Body of pancreas (tissue), 4 donors: ENCODE results near the gene SENP8. TPM values are rescaled to one million over a fixed set of nuclear protein-coding genes. Genes with fewer than 3 reads are reported as not detected.
"Not testable (repeated sequence)": the region's sequence is repeated elsewhere in the genome, so short reads cannot be mapped to it uniquely, and the experiment has no call there.

Source experiments
- ATAC-seq: fragments of 150-250 bp; one replicate; pipeline ENCODE4 v1.9.1; 2016
- DNase-seq, 4 donors: peaks; one replicate each; pipeline ENCODE4 v3.0.0-alpha.2; 2019
- H3K27ac ChIP-seq, 4 donors: fragments of 200-600 bp; sonication (generic); 1 replicate in 3 of 4; 2 replicates in 1 of 4; pipeline versions ENCODE4 v1.5.1 to v1.6.1; 2016 to 2019; ENCODE audit warnings: mild to moderate bottlenecking in 1 of 4, mixed read lengths in 1 of 4, moderate library complexity in 1 of 4
- H3K27me3 ChIP-seq, 2 donors: fragments of 200-600 bp; sonication (generic); one replicate each; pipeline ENCODE4 v1.6.0; 2016; ENCODE audit warnings: mild to moderate bottlenecking in 1 of 2
- H3K36me3 ChIP-seq, 2 donors: fragments of 200-600 bp; sonication (generic); replicated peaks in 1 of 2; 2 replicates each; pipeline ENCODE4 v1.5.1; 2016; ENCODE audit warnings: low read depth in 2 of 2; ENCODE audit not compliant: insufficient read depth in 1 of 2
- H3K4me1 ChIP-seq: fragments of 200-600 bp; sonication (generic); one replicate; pipeline ENCODE4 v1.6.0; 2016
- H3K4me3 ChIP-seq, 2 donors: fragments of 200-600 bp; sonication (generic); 1 replicate in 1 of 2; 2 replicates in 1 of 2; pipeline ENCODE4 v1.5.1; 2016 to 2019
- H3K9me3 ChIP-seq, 3 donors: fragments of 200-600 bp; sonication (generic); 1 replicate in 2 of 3; 2 replicates in 1 of 3; pipeline ENCODE4 v1.5.1; 2016
- POLR2A ChIP-seq, 3 donors: fragments of 450-650 bp; IDR thresholded peaks; one replicate each; pipeline ENCODE4 v1.6.1; 2016; ENCODE audit warnings: antibody characterized with exemption in 3 of 3, mild to moderate bottlenecking in 2 of 3
- WGBS, 2 donors: methylation state at CpG; one replicate each; pipeline ENCODE4 v1.1.5; 2017; 5-methylcytosine and 5-hydroxymethylcytosine counted together
- intact Hi-C: fragments of 100-400 bp; cut with DNase I; formaldehyde crosslinking; loops from one replicate; pipeline ENCODE4 v1.15.1; 2023
- total RNA-seq, 2 donors: library from RNA; depleted of rRNA; stranded (reverse); fragments of >200 nt; gene quantifications; one replicate each; pipeline ENCODE4 v1.1.0, GENCODE V29; 2016
- TF ChIP-seq, protein P1 (sequence below), 7 experiments: fragments of 450-650 bp in 4 of 7; fragments of 200-600 bp in 3 of 7; sonication (generic) in 3 of 7; IDR thresholded peaks; one replicate each; pipeline ENCODE4 v1.5.1; 2016 to 2019; ENCODE audit warnings: antibody characterized with exemption in 7 of 7

The SENP8 gene
- 1 to 10 TPM; 2.1 to 5.3 TPM for total RNA-seq

DNA sequence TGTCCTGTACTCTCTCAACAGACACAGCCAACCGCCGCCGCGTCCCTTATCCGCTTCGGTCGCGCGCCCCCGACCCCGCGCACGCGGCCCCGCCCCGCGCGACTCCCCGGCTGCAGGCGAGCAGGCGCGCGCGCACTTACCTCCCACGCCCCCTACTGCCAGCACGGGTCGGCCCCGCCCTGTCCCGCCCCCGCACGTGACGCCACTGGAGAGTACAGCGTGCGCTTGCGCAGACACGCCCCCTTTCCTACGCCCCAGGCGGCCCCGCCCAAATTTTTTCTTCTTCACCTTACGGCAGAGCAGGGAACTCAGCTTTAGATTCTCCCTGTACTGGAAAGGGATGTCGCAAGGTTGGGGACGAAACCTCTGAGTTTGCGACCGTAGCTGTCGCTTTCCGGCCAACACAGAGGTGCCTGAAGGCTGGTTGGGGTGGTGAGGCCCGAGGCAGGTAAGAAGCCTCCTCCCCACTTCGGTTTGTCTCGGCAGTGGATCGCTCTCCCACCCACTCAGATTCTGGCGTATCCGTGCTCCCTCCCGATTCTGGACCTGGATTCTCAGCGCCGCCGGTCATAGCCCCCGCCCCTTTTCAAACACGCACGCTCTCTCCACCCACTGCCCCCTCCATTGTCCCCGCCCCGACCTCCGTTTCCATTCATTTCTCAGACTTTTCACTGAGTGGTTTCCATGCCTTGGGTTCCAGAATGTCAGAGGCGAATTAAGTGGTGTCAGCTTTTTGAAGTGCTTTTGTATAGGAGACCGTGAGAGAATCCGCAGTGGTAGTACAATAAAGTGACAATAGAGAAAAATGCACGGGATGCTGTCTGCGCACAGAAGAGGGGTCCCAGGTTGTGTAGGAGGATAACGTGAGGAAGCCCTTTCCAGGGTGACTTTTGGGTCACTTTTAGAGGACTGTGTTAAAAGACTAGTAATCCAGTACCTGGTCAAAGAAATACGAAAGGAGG, at the start of gene SENP8, which contains the start of gene MYO9A:
TSS of gene SENP8 (plus strand) at position 387 of the 962 bp plus-strand sequence. CDS start 21,221 bp downstream, outside the sequence.
TSS of gene MYO9A (minus strand) at position 134 of the 962 bp plus-strand sequence. CDS start 71,587 bp downstream, outside the sequence.
- Histone ChIP-seq H3K36me3 (no peaks in the 10 kb centered on the region), H3K27me3 (no peaks in the 10 kb centered on the region), H3K9me3 (no peaks in the 10 kb centered on the region), H3K4me1 (peaks cover 32% of the 10 kb centered on the region), H3K4me3 (peak within 1 kb of the TSS; percentile 86 to 92), H3K27ac (peak within 1 kb of the TSS; percentile 86 to 95 (median 90))
- DNase-seq (peak; percentile 97 to 99 (median 98)), ATAC-seq (peak; percentile 93)
- intact Hi-C loops, result no loop called here
- peak in 2 of 3 donors; percentile 48 to 56 for TF ChIP-seq POLR2A (IDR thresholded peaks at IDR 0.05)
- TF ChIP-seq, protein P1, sequence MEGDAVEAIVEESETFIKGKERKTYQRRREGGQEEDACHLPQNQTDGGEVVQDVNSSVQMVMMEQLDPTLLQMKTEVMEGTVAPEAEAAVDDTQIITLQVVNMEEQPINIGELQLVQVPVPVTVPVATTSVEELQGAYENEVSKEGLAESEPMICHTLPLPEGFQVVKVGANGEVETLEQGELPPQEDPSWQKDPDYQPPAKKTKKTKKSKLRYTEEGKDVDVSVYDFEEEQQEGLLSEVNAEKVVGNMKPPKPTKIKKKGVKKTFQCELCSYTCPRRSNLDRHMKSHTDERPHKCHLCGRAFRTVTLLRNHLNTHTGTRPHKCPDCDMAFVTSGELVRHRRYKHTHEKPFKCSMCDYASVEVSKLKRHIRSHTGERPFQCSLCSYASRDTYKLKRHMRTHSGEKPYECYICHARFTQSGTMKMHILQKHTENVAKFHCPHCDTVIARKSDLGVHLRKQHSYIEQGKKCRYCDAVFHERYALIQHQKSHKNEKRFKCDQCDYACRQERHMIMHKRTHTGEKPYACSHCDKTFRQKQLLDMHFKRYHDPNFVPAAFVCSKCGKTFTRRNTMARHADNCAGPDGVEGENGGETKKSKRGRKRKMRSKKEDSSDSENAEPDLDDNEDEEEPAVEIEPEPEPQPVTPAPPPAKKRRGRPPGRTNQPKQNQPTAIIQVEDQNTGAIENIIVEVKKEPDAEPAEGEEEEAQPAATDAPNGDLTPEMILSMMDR (IDR thresholded peaks at IDR 0.05), result peak in 3 of 7 experiments; percentile 12 to 30 (median 25)
- WGBS, 2 donors, result 1% methylated on average over 44 to 64 of the region's 69 CpGs

DNA sequence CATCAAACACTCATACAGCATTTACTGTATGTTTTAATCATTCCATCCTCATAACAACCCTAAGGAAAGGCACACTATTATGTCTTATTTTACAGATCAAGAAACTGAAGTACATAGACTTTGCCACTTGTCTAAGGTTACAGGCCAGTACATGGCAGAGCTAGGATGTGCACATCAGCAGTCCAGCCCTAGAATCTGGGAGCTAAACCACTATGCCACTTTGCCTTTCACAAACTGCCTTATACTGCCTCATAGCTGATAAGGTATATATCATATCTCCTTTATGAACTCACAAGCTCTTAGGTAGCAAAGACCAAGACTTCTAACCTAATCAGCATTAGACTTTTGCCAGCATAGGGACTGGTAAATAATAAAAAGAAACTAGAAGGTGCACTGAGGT, 49.3 kb upstream of the SENP8 start:
- H3K4me3 ChIP-seq, result no peak overlapping the region
- no peak for TF ChIP-seq POLR2A (IDR thresholded peaks at IDR 0.05)
- TF ChIP-seq, protein P1 (IDR thresholded peaks at IDR 0.05), result no peak
- no peaks in the 10 kb centered on the region for H3K4me1 ChIP-seq
- H3K36me3 ChIP-seq, result no peaks in the 10 kb centered on the region
- no peak for DNase-seq
- no peaks in the 10 kb centered on the region for H3K9me3 ChIP-seq
- ATAC-seq, result no peak
- H3K27ac ChIP-seq, result no peak overlapping the region
- intact Hi-C loops, result no loop called here
- H3K27me3 ChIP-seq, result no peaks in the 10 kb centered on the region

DNA sequence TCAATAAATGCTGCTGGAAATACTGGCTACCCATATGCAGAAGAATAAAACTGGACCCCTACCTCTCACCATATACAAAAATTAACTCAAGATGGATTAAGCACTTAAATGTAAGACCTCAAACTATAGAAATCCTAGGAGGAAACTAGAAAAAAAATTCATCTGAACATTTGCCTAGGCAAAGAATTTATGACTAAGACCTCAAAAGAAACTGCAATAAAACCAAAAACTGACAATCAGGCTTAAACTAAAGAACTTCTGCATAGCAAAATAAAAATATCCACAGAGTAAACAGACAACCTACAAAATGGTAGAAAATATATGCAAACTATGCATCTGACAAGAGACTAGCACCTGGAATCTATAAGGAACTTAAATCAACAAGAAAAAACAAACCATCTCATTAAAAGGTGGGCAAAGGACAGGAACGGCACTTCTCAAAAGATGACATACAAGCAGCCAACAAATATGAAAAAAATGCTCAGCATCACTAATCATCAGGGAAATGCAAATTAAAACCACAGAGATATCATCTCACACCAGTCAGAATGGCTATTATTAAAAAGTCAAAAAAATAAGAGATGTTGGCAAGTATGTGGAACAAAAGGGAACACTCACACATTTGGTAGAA, 47.3 kb upstream of the SENP8 start:
- H3K9me3 ChIP-seq, result no peaks in the 10 kb centered on the region
- H3K27ac ChIP-seq, result no peak overlapping the region
- 84 to 96% methylated on average over 1 of the region's 1 CpG for WGBS, 2 donors
- intact Hi-C loops, result no loop called here
- no peak for TF ChIP-seq POLR2A (IDR thresholded peaks at IDR 0.05)
- TF ChIP-seq, protein P1 (IDR thresholded peaks at IDR 0.05), result no peak
- no peak overlapping the region for H3K4me3 ChIP-seq
- H3K27me3 ChIP-seq, result no peaks in the 10 kb centered on the region
- H3K36me3 ChIP-seq, result no peaks in the 10 kb centered on the region
- H3K4me1 ChIP-seq, result no peaks in the 10 kb centered on the region
- ATAC-seq (no peak), DNase-seq (no peak)

DNA sequence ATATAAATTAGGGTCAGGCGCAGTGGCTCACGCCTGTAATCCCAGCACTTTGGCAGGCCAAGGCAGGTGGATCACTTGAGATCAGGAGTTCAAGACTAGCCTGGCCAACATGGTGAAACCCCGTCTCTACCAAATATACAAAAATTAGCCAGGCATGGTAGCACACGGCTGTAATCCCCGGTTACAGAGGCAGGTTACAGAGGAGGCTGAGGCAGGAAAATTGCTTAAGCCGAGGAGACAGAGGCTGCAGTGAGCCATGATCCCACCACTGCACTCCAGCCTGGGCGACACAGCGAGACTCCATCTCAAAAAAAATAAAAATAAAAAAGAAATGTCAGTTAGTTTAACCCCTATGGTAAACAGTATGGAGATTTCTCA, 46.8 kb upstream of the SENP8 start:
- DNase-seq, ATAC-seq, intact Hi-C loops, H3K9me3 ChIP-seq, H3K36me3 ChIP-seq, H3K4me3 ChIP-seq, H3K27ac ChIP-seq, H3K4me1 ChIP-seq, H3K27me3 ChIP-seq: not testable (repeated sequence)
- 93 to 94% methylated on average over 8 of the region's 8 CpGs for WGBS, 2 donors

DNA sequence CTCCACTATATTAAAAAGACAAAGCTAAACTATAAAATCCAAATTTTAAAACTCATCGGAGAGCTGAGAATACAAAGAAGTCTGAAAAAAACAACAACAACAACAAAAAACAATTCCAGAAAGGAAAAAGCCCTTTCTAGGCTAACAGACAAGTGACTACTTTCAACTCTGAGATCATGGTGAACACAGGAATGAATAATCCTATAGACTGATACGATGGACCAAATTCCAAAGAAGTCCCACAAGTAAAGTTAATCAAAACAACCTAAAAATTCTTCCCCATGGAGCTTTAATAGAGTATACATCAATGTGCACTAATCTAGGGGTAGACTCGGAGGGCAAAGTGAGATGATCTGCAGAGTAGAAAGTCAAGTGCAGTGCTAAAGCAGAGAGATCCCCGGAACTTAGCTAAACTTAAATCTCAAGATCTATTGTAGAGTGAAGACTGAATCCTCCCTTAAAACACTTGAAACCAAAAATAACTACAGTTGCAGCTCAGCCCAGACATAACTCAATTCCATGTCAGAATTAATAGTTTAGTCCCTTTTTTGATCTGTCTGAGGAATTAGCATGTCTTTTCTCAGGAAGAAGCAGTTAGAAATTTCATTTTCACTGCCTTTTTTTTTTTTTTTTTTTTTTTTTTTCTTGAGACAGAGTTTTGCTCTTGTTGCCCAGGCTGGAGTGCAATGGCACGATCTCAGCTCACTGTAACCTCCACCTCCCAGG, 43.7 kb upstream of the SENP8 start:
- TF ChIP-seq POLR2A (IDR thresholded peaks at IDR 0.05), result no peak
- TF ChIP-seq, protein P1 (IDR thresholded peaks at IDR 0.05), result no peak
- Histone ChIP-seq H3K4me1 (no peaks in the 10 kb centered on the region), H3K9me3 (no peaks in the 10 kb centered on the region), H3K4me3 (no peak overlapping the region), H3K27me3 (no peaks in the 10 kb centered on the region), H3K27ac (no peak overlapping the region), H3K36me3 (no peaks in the 10 kb centered on the region)
- DNase-seq (no peak), ATAC-seq (no peak)
- WGBS, 2 donors, result 90 to 96% methylated on average over 5 of the region's 5 CpGs
- intact Hi-C loops, result no loop called here
